GM18508 (cell line): ENCODE data around the gene MPST.

Source experiments
- ATAC-seq: cut with Tn5 transposase; IDR thresholded peaks from one replicate; pipeline ENCODE4 v1.9.1; 2021; ENCODE audit warnings: moderate number of reproducible peaks; ENCODE audit not compliant: insufficient read depth, unreplicated experiment

The MPST gene

DNA sequence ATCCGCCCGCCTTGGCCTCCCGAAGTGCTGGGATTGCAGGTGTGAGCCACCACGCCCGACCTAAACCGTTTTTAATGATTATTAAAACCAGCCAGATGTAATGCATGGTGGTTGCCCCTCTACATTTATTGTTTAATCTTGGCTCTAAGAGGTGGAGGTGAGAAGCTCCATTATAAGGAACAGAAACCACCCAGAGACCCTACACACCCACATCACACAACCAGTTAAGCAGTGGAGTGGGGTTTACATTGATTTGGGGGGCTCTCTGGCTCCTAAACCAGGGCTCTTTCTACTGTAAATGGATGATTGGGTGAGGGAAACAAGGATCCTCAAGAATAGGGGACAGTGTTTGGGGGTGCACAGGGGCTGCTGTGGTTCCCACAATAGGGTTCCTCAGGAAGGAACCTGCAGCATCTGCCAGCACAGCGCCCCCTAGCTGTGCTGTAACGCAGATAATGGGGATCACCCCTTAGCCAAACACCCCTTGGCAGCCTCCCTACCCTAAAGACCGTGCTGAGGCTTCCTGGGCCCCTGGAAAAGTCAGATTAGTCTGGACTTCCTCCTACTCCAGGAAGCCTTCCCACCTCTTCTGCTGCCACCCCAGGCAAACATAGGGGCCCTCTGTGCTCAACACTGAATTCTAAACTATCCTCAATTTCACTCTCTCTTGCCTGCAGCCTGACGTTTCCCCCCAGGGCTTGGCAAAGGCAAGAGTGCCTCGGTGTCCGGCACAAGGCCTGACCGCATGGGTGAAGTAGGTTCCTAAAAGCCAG is 2.4 kb downstream of the MPST start:
- no peak for ATAC-seq

DNA sequence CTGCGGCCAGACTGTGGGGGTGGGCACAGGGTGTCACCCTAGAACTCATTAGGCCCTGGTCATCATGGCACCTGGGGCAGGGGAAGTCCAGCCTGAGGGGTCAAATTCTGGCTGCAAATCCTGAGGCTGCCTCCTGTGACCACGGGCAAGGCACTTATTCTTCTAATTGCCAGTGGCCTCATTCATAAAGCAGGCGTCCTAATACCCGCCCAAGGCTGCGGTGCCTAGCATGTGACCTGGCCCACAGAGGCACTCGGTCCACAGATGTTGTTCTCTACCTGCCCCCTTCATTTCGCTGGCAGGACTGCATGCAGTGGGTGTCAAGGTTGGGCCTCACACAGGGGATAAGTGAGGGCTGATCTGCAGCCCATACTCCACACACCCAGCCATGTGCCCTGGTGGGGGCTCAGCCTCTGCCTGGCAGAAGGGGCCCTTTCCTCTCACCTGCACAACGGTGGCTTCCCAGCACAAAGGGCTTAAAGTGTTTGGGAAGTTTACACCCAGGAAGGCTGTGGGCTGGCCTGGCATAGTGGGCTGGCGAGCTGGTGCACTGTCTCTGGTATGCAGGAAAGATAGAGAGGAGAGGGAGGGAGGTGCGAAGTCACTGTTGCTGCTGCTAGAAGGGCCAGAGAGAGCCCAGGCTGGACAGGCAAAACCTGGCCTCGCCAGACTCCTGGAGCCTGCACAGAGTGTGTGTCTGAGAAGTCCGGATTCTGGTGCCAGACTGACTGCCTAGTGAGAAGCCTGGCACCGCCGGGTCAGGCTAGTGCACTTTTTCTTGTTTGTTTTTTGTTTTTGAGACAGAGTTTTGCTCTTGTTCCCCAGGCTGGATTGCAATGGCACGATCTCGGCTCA is 3.2 kb downstream of the MPST start:
- no peak for ATAC-seq

DNA sequence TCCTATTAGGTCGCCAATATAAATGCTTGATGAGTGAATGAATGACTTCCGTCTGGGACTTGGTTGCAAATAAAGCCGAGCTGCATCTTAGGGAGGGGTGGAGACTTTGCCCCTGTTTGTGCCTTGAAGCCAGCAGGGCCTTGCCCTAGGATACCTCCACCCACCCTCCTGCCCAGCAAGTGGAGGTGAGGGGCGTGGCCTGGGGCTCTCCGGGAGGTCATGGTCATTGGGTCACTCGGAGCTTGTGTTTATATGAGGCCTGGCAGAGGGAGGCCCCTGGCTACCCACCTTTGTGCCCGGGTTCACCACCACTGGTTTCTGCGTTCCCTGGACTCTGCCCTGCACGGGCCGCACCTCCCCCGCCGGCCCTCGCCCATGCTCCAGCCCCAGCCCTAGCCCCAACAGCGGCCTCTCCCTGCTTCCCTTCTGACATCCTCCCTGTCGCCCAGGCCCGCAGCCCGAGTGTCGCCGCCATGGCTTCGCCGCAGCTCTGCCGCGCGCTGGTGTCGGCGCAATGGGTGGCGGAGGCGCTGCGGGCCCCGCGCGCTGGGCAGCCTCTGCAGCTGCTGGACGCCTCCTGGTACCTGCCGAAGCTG is 4.3 kb downstream of the MPST start:
- no peak for ATAC-seq

DNA sequence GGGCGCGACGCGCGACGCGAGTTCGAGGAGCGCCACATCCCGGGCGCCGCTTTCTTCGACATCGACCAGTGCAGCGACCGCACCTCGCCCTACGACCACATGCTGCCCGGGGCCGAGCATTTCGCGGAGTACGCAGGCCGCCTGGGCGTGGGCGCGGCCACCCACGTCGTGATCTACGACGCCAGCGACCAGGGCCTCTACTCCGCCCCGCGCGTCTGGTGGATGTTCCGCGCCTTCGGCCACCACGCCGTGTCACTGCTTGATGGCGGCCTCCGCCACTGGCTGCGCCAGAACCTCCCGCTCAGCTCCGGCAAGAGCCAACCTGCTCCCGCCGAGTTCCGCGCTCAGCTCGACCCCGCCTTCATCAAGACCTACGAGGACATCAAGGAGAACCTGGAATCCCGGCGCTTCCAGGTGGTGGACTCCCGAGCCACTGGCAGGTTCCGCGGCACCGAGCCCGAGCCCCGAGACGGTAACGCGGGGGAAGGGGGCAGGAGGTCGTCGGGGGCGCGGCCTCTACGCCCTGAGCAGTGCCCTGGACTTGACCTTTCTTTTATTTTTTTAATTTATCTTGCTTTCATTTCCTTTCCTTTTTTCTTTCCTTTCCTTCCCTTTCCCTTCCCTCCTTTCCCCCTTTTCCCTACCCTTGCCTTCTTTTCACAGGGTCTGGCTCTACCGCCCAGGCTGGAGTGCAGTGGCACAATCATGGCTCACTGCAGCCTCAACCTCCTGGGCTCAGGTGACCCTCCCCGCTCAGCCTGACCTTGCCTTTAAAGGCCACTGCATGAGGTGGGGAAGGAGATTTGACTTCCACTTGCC is 5.0 kb downstream of the MPST start:
- ATAC-seq: no peak

DNA sequence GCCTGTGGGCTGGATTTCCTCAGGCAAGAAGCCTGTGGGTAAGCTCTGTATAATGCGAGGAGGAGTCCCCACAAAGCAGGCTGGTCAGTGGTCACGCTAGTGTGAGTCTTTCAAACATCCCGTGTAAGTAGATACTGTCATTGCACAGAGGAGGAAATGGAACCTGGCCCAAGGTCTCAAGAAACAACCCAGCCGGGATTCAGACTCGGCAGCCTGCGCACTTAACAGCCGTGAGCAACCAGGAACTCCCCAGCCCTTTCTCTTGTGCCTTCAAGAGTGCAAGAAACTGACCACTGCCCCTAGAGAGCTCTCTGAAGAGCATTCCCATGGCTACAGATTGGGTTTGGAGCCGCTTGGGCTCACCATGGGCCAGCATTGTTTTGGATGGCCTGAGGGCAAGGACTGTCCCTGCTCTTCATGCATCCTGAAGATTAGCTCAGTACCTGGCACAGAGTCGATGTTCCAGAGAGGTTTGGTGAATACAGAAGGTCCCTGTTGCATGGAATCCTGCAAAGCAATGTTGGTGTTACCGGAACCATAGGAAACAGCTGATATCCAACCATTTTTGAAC is 6.0 kb downstream of the MPST start:
- ATAC-seq: no peak

DNA sequence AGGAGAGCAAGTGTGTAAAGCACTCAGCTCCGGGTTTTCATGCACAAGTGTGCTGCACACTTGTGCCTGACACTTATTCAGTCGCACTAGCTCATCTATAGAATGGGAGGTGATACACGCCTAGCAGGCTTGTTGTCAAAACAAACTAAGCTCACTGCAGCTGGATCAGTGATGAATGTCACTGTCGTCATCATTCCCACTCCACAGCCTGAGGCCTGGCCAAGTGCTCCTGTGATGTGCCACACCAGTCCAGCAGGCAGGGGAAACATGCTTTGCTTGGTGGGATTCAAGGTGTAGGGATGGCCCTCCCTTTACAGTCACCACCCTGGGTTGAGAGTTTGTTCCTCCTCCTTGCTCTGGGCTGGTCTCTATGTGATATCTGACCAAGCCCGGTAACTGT is 6.8 kb downstream of the MPST start:
- no peak for ATAC-seq

DNA sequence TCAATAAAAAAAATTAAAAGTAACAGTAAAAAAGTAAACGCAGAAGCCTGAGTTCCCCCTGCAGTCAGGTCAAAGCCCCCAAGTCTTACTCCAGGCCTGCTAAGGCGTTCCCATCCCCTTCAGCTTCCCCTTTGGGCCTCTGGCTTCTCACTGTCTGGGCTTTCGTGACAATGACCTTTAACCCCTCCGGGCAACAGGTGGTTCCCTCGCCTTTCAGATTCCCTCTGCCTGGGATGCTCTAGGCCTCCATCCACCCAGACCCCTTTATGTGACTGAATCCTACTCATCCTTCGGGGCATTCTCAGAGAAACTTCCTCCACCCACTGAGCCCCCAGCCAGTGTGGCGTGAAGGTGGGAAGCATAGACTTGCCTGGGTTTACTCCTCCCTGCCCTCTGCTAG is 8.0 kb downstream of the MPST start:
- no peak for ATAC-seq

DNA sequence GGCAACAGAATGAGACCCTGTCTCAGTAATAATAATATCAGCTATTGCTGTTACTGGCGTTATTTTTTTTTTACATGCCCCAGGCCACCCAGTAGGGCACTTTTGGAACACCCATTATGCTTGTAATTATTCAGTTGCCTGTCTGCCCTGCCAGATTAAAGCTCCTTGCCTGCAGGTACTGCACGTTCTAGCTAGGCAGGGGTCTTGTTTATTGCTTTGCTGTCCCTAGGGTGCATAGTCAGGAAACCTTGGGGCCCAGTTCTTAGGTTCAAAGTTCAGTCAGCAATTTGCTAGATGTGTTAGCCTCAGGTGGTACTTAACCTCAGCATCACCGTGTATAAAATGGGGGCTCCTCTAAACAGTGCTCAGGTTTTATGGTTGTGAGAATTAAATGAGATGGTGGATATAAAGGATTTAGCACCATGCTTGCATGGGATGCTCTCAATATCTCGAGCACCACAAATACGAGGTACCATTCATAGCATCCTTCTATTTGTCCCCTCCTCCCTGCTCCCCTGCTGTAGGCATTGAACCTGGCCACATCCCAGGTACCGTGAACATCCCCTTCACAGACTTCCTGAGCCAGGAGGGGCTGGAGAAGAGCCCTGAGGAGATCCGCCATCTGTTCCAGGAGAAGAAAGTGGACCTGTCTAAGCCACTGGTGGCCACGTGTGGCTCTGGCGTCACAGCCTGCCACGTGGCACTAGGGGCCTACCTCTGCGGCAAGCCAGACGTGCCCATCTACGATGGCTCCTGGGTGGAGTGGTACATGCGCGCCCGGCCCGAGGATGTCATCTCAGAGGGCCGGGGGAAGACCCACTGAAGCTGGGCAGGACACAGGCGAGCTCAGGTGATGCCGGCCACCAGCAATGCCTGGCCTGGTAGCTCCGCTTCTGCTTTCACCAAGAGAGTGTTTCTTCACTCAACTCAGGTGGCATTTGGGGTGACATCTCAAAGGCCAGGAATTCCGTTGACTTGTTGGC is 9.4 kb downstream of the MPST start:
- no peak for ATAC-seq

DNA sequence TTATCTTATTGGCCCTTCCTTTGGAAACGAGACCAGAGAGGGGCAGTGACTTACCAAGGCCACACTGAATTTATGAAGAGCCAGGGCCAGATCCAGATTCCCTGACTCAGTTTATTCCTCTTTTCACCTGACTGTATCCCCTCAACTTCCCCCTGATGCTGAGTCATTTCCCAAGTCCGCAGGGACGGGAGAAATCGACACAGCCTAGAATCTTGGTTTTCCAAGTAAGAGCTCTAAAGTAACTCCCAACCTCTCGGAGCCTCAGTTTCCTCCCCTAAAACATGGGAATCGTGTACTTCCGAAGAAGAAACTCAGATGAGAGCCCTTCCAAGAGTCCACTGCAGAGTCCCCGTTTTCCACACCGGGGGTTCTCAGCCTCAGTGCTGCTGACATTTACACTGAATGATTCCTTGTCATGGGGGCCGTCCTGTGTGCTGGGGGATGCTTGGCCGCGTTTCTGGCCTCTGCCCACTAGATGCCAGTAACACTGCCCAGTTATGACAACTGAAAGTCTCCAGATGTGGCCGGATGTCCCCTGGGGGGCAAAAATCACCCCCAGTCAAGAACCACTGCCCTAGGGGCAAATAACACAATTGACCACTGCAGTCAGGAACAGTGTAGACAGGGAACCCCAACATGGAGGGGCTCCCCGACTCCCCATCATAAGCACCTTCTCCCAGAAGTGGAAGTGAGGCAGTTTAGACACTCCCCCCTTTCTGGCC is 11.2 kb downstream of the MPST start:
- ATAC-seq: no peak

DNA sequence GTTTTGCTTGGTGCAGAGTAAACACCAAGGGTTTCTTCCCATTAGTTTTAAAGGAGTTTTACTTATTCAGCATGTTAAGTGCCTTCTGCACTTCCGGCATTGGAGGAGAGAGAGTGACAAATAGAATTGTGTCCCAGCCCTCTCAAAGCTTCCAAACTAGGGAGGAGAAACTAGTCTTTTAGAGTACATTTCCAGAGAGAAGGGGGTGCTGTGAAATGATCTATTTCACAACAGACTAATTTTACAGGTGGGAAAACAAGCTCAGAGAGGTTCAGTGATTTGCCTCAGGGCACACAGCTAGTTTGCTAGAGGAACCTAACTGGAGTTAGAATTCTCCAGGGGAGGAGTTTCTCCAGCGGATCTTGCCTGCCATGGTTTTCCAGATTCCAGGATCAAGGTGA is 12.6 kb downstream of the MPST start:
- ATAC-seq: no peak

DNA sequence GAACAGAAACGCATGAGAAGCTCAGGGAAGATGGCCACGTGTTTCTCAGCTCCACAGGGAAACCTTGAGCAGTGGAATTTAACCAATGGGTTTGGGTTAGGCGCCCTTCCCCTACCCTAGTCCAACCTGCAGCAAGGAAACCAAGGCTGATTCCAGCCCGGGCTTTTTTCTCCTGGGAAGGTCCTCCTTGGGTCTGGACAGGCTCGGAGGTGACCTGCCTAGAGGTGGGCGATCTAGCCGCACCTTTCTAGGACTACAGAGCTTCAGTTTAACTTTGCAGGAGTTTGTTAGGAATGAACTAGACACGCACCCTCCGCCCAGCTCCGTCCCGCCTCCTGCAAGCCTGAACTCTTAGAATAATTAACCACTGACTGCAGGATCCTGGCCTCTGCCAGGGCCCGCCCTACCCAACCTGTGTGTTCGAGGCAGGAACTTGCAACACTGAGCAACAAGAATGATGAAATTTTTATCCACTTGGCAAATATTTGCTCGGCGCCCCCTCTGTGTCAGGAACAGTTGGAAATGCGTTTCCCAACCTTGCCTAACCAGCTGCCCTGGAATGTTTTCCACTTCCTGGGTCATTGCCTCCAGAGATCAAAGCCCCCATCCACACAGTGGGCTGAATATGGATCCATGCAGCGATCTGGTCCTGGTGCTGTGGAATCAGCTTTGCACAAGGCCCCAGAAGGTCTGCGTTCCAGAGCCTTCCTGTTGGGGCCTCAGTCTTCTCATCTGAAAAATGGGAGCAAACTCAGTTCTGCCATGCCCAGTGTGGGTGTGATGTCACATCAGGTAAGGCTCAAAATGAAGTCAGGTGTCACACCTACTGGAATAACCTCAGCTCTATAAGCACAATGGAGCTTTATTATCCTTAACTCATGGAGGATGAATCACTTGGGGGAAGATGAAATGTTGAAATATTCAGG is 13.3 kb downstream of the MPST start:
- ATAC-seq: no peak

DNA sequence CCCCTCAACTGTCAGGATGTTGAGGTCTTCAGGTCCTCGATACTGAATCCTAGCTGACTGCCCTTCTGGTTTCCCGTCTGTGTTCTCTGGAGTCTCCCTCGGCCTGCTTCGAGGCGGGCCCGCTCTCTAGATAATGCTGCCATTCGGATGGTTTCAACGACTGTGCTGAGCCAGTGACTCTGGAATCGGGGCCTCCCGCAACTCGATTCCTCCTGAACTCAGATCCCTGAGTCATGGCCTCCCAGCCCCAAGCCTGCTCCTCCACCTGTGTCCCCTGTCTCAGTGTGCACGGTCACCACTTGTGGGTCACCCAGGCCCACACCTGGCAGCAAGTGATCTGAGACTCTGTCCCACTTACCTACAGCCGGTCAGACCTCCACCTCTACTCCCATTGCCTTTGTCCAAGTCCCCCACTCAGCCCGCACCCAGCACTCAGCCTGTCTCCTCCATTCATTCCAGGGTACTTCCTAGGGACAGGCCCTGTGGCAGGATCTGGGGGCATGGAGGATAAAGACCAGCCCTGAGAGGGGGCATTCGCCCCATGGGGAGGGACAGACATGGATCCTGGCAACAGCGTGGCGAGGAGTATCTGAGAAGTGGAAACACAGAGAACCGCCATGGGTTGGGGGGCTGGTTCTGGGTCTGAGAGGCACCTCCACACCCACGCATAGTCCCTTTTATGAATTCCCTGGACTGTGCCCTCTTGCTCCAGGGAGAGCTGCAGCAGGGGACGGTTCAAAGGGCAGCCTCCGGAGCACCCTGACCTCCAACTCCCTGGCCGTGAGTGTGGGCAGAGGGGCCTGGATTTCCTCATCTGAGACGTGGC is 14.3 kb downstream of the MPST start:
- ATAC-seq: no peak

DNA sequence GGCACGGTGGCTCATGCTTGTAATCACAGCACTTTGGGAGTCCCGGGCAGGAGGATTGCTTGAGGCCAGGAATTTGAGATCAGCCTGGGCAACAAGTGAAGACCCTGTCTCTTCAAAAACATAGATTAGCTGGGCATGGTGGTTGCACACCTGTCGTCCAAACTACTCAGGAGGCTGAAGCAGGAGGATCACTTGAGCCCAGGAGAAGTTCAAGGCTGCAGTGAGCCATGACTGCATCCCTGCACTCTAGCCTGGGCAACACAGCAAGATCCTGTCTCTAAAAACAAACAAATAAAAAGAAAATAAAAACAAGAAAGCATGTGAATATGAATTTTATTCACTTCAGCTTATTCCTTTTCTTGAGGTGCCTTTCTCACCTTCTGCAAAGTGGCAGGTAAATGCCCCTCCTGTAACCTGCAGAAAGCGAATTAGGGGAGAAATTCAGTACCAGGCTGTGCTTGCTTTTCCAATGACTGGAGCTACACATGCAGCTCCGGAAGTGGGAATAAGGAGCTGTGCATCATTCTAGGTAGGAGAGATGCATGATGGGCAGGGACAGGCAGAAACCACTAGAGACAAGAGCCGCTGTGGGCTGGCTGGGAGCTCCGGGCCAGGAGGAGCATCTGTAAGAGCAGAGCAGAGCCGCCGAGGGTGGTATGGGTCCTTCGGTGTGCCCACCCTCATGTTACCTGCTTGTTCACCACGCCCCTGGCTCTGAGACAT is 17.3 kb downstream of the MPST start:
- ATAC-seq: no peak

DNA sequence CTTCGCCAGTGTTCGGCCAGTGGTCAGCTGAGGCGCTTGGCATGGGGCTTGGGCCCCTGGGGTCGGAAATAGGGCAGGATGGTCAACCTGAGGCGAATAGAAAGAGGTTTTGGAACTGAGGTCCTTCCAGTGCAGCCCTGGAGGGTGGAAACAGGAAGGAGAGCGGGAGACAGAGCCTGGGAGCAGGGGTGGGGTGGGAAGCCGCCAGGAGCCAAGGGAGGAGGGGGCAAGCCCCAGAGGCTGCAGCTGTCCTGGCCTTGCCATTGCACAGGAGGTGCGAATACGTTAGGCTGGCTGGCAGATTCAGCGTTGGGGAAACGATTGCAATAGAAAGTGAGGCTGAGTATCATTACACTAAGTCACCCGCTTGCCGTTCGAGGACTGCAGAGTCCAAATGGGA is 18.1 kb downstream of the MPST start:
- ATAC-seq: no peak

DNA sequence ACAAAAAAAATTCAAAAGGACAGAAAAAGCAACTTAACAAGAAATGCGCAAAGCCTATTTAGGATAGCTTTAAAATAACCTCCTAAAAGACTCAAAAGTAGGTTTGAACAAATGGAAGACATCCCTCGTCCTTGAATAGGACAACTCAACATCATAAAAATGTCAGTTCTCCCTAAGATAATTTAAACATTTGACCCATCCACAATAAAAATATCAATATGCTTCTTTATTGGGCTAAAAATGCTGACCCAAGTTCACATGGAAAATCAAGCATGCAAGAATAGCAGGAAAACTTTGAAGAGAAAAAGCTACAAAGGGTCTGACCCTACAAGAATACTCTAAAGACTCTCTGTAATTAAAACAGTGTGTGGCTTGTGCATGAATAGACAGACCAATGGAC is 19.9 kb downstream of the MPST start:
- no peak for ATAC-seq
